Measurements from ENCODE around the gene CAMK1D.
"Not testable (repeated sequence)": the region's sequence is repeated elsewhere in the genome, so short reads cannot be mapped to it uniquely, and the experiment has no call there.

CAMK1D gene

GRCh38 chr10:12348870-12349628 lies at the start of gene CAMK1D:
Gene CAMK1D, plus strand, starts transcription at chr10:12349547.
- Histone ChIP-seq H3K27me3 (peaks cover 0 to 15% (median 4%) of the 10 kb centered on the region in 11 experiments; a peak in 9 of 22 replicates), H3K4me3 (peak within 1 kb of the TSS; percentile 86 to 96 (median 92)), H3K4me2 (peak within 1 kb of the TSS; percentile 89 to 100 (median 98)), H3K36me3 (no peaks in the 10 kb centered on the region), H3K27ac (peak within 1 kb of the TSS; percentile 82 to 97 (median 90)), H3K4me1 (peaks cover 33 to 51% (median 42%) of the 10 kb centered on the region in 10 experiments), H3K9me3 (replicated peaks in 1 of 11) (no peaks in the 10 kb centered on the region), H4K20me1 (peaks cover 11 to 35% (median 29%) of the 10 kb centered on the region in 11 experiments; a peak in 18 of 22 replicates), H3K9ac (peak within 1 kb of the TSS; percentile 88 to 95 (median 91))
- no peak for TF ChIP-seq Cebpa-rat (IDR thresholded peaks at IDR 0.05)

- not testable (repeated sequence) for H3K4me2 ChIP-seq; H3K9ac ChIP-seq; H3K4me1 ChIP-seq; H3K27ac ChIP-seq; H3K4me3 ChIP-seq; H3K36me3 ChIP-seq; H4K20me1 ChIP-seq; H3K27me3 ChIP-seq; H3K9me3 ChIP-seq (replicated peaks in 1 of 11)
These were observed 48.3 kb upstream of the CAMK1D start for GRCh38 chr10:12301036-12301435.

GRCh38 chr10:12308057-12308456 lies 41.3 kb upstream of the CAMK1D start:
- Histone ChIP-seq H3K4me3 (no peak overlapping the region), H3K36me3 (no peaks in the 10 kb centered on the region), H3K4me1 (peaks cover 0 to 18% (median 0%) of the 10 kb centered on the region in 10 experiments; a peak in 3 of 20 replicates), H3K4me2 (peak overlapping the region in 2 of 11 experiments; percentile 23 to 36; a peak in 2 of 22 replicates), H3K9me3 (replicated peaks in 1 of 11) (peaks cover 0 to 12% (median 9%) of the 10 kb centered on the region in 11 experiments; a peak in 18 of 22 replicates), H4K20me1 (no peaks in the 10 kb centered on the region), H3K27ac (peak overlapping the region in 1 of 11 experiments; percentile 39; a peak in 3 of 22 replicates), H3K9ac (no peak overlapping the region), H3K27me3 (no peaks in the 10 kb centered on the region)
- no peak for TF ChIP-seq Cebpa-rat (IDR thresholded peaks at IDR 0.05)

- no peak for TF ChIP-seq Cebpa-rat (IDR thresholded peaks at IDR 0.05)
- H3K36me3 ChIP-seq, result no peaks in the 10 kb centered on the region
These were observed 40.5 kb upstream of the CAMK1D start for GRCh38 chr10:12308736-12309375.

GRCh38 chr10:12309783-12310182 lies 39.6 kb upstream of the CAMK1D start:
- not testable (repeated sequence) for H3K9ac ChIP-seq, H3K4me3 ChIP-seq, H3K27me3 ChIP-seq, H4K20me1 ChIP-seq, H3K36me3 ChIP-seq, H3K4me2 ChIP-seq, H3K27ac ChIP-seq
- H3K4me1 ChIP-seq, result peaks cover 0 to 18% (median 0%) of the 10 kb centered on the region in 10 experiments; a peak in 3 of 20 replicates
- peaks cover 0 to 12% (median 9%) of the 10 kb centered on the region in 11 experiments; a peak in 18 of 22 replicates for H3K9me3 ChIP-seq (replicated peaks in 1 of 11)

More at GRCh38 chr10:12308736-12309375, 40.5 kb upstream of the CAMK1D start:
- no peak overlapping the region for H3K27ac ChIP-seq
- no peak overlapping the region for H3K4me3 ChIP-seq
- H3K4me1 ChIP-seq, result peaks cover 0 to 18% (median 0%) of the 10 kb centered on the region in 10 experiments; a peak in 3 of 20 replicates
- no peak overlapping the region for H3K9ac ChIP-seq
- H3K9me3 ChIP-seq (replicated peaks in 1 of 11), result peaks cover 0 to 12% (median 9%) of the 10 kb centered on the region in 11 experiments; a peak in 18 of 22 replicates
- no peaks in the 10 kb centered on the region for H4K20me1 ChIP-seq
- no peaks in the 10 kb centered on the region for H3K27me3 ChIP-seq
- H3K4me2 ChIP-seq, result no peak overlapping the region

- Histone ChIP-seq H3K36me3 (no peaks in the 10 kb centered on the region), H3K4me1 (peaks cover 0 to 10% (median 0%) of the 10 kb centered on the region in 10 experiments; a peak in 8 of 20 replicates), H4K20me1 (no peaks in the 10 kb centered on the region), H3K27ac (no peak overlapping the region), H3K27me3 (no peaks in the 10 kb centered on the region), H3K4me2 (no peak overlapping the region), H3K9ac (no peak overlapping the region), H3K9me3 (replicated peaks in 1 of 11) (peaks cover 0 to 7% (median 4%) of the 10 kb centered on the region in 11 experiments; a peak in 18 of 22 replicates), H3K4me3 (no peak overlapping the region)
- TF ChIP-seq Cebpa-rat (IDR thresholded peaks at IDR 0.05), result no peak
These were observed 34.5 kb upstream of the CAMK1D start for GRCh38 chr10:12314836-12315235.

- TF ChIP-seq Cebpa-rat (IDR thresholded peaks at IDR 0.05), result no peak
- Histone ChIP-seq H3K27ac (no peak overlapping the region), H3K27me3 (no peaks in the 10 kb centered on the region), H4K20me1 (no peaks in the 10 kb centered on the region), H3K4me2 (peak overlapping the region in 4 of 11 experiments; percentile 2 to 48 (median 13); a peak in 3 of 22 replicates), H3K9ac (no peak overlapping the region), H3K36me3 (no peaks in the 10 kb centered on the region), H3K4me1 (peaks cover 0 to 10% (median 0%) of the 10 kb centered on the region in 10 experiments; a peak in 8 of 20 replicates), H3K9me3 (replicated peaks in 1 of 11) (no peaks in the 10 kb centered on the region), H3K4me3 (no peak overlapping the region)
These were observed 30.3 kb upstream of the CAMK1D start for GRCh38 chr10:12319076-12319475.

- Histone ChIP-seq H3K4me1 (peaks cover 0 to 10% (median 4%) of the 10 kb centered on the region in 10 experiments; a peak in 16 of 20 replicates), H3K36me3 (no peaks in the 10 kb centered on the region), H3K27me3 (no peaks in the 10 kb centered on the region), H3K4me2 (no peak overlapping the region), H3K4me3 (no peak overlapping the region), H3K9me3 (replicated peaks in 1 of 11) (no peaks in the 10 kb centered on the region), H4K20me1 (no peaks in the 10 kb centered on the region), H3K9ac (no peak overlapping the region), H3K27ac (no peak overlapping the region)
- TF ChIP-seq Cebpa-rat (IDR thresholded peaks at IDR 0.05), result peak in 3 of 11 experiments; percentile 14 to 49 (median 32); a peak in 3 of 22 replicates
These were observed 28.5 kb upstream of the CAMK1D start for GRCh38 chr10:12320892-12321291.

GRCh38 chr10:12321641-12322040 lies 27.7 kb upstream of the CAMK1D start:
- no peak for TF ChIP-seq Cebpa-rat (IDR thresholded peaks at IDR 0.05)

More at GRCh38 chr10:12321641-12322040, 27.7 kb upstream of the CAMK1D start:
- Histone ChIP-seq H3K4me3 (no peak overlapping the region), H3K4me1 (peaks cover 0 to 13% (median 9%) of the 10 kb centered on the region in 10 experiments; a peak in 18 of 20 replicates), H3K9me3 (replicated peaks in 1 of 11) (no peaks in the 10 kb centered on the region), H3K36me3 (no peaks in the 10 kb centered on the region), H4K20me1 (no peaks in the 10 kb centered on the region), H3K27me3 (no peaks in the 10 kb centered on the region), H3K4me2 (no peak overlapping the region), H3K27ac (no peak overlapping the region), H3K9ac (no peak overlapping the region)
